HG03520 (cell line): ENCODE data around the gene TBP.
"Not testable (repeated sequence)": the region's sequence is repeated elsewhere in the genome, so short reads cannot be mapped to it uniquely, and the experiment has no call there.

Source experiments
- ATAC-seq: cut with Tn5 transposase; IDR thresholded peaks from one replicate; pipeline ENCODE4 v1.9.1; 2021; ENCODE audit warnings: mild to moderate bottlenecking, moderate library complexity; ENCODE audit not compliant: unreplicated experiment

TBP gene

GRCh38 chr6:170597278-170597677 lies 43.1 kb downstream of the TBP start:
- ATAC-seq, result no peak

- no peak for ATAC-seq
These were observed 51.5 kb downstream of the TBP start for GRCh38 chr6:170605574-170606259.

- ATAC-seq, result not testable (repeated sequence)
These were observed 55.1 kb downstream of the TBP start for GRCh38 chr6:170609225-170609624.

GRCh38 chr6:170612256-170612804 lies 58.2 kb downstream of the TBP start:
- ATAC-seq, result not testable (repeated sequence)

GRCh38 chr6:170616020-170616554 lies 61.9 kb downstream of the TBP start:
- ATAC-seq, result not testable (repeated sequence)
